HCT116 (cell line): ENCODE results near the gene NUTM2F.
"Not testable (repeated sequence)": the region's sequence is repeated elsewhere in the genome, so short reads cannot be mapped to it uniquely, and the experiment has no call there.

Experiments
- CTCF ChIP-seq, 3 experiments: fragments of 200-600 bp in 1 of 3; sonication (generic) in 1 of 3; IDR thresholded peaks in 2 of 3; conservative IDR thresholded peaks in 1 of 3; 2 replicates each; pipeline ENCODE4 v1.5.1; 2012 to 2017; ENCODE audit warnings: low read depth in 2 of 3, low read length in 2 of 3, antibody characterized with exemption in 1 of 3, borderline replicate concordance in 1 of 3, control low read depth in 1 of 3, mild to moderate bottlenecking in 1 of 3, mixed read lengths in 1 of 3, mixed run types in 1 of 3, moderate library complexity in 1 of 3; ENCODE audit not compliant: insufficient read depth in 1 of 3
- POLR2A ChIP-seq: IDR thresholded peaks from 2 replicates; pipeline ENCODE4 v1.7.0; 2011; ENCODE audit warnings: borderline replicate concordance; ENCODE audit not compliant: insufficient read depth, insufficient read length; ENCODE audit errors: extremely low read depth
- POLR2AphosphoS5 ChIP-seq: IDR thresholded peaks from 2 replicates; pipeline ENCODE4 v1.6.1; 2011; ENCODE audit warnings: mild to moderate bottlenecking, low read depth, low read length, moderate library complexity
- RAD21 ChIP-seq: IDR thresholded peaks from 2 replicates; pipeline ENCODE4 v1.6.1; 2012; ENCODE audit warnings: low read depth, mild to moderate bottlenecking

GRCh38 chr9:94370266-94370665, 41.8 kb upstream of the NUTM2F start:
- not testable (repeated sequence) for TF ChIP-seq CTCF (IDR thresholded peaks at IDR 0.05 in 2 of 3, conservative IDR thresholded peaks at IDR 0.05 in 1 of 3; ENCODE audit: borderline replicate concordance in 1 of 3, insufficient read depth in 1 of 3, low read depth in 2 of 3, low read length in 2 of 3); POLR2A; RAD21; POLR2AphosphoS5
